ENCODE results near the gene MICU2.

The MICU2 gene

GRCh38 chr13:21542563-21542962 lies 61.4 kb downstream of the MICU2 start:
- DNase-seq = no peak

GRCh38 chr13:21541980-21542379 lies 62.0 kb downstream of the MICU2 start:
- no peak for DNase-seq

- DNase-seq = no peak
These were observed 62.7 kb downstream of the MICU2 start for GRCh38 chr13:21541271-21541670.

DNA sequence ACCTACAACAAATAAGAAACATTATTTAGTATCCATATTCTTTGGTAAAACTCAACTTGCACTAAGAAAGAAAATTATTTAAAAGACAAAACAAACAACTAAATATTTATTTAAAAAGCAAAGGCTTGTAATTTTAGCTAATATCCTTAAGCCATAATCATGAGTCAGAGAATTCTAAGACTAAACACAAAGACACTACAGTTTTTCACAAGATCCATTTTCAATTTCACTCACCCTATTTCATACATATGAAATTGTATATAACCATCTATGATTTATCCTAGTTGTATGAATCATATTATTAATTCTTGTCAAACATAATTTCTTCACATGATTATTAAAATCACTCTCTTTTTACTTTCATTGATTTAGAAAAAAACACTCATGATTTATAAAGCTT lies 64.3 kb downstream of the MICU2 start:
- no peak for DNase-seq

- no peak for DNase-seq
These were observed 65.2 kb downstream of the MICU2 start for GRCh38 chr13:21538753-21539152.

DNA sequence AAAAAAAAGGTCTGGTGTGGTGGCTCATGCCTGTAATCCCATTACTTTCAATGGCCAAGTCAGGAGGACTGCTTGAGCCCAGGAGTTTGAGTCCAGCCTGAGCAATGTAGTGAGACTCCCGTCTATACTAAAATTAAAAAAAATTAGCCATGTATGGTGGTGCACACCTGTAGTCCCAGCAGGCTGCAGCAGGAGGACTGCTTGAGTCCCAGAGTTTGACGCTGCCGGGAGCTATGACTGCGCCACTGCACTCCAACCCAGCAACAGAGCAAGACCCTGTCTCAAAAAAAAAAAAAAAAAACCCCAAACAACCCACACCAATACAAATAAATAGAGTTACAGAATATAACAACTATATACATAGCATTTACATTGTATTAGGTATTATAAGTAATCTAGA lies 65.7 kb downstream of the MICU2 start:
- no peak for DNase-seq

DNA sequence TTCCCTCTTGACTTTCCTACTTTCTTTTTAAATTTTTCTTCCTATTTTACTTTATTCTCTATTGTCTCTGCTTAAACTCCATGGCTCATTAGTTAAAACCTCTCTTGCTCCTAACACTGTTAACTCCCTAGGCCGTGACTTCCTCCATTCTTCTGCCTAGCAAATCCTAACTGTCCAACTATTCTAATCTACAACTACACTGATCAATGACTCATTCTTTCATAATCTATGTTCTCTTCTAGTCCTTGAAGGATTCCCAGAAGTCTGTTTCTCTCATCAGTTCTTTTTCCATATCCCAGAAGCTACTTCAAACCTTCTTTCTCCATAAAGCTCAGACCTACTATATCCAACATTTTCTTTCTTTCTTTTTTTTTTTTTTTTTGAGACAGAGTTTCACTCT lies 66.9 kb downstream of the MICU2 start:
- no peak for DNase-seq

DNA sequence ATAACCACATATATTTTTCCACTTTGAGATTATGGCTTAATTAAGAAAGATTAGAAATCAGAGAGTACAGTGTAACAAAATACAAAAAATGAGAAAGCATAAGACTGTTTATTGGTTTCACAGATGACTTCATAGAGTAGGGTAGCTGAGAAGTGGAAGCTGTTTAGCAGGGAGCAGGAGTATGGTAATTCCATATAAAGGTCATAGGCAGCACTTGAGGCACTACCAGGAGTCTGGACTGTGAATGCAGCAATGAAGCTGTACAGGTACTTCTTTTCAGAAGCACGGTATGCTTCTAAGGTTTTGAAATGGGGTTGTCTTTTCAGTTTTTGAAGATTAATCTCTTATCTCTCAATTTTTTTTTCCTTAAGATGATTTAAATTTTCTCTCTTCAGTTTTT lies 69.2 kb downstream of the MICU2 start:
- DNase-seq = no peak

- no peak for DNase-seq
These were observed 72.5 kb downstream of the MICU2 start for GRCh38 chr13:21531455-21531854.

GRCh38 chr13:21530656-21531055 lies 73.3 kb downstream of the MICU2 start:
- no peak for DNase-seq

DNA sequence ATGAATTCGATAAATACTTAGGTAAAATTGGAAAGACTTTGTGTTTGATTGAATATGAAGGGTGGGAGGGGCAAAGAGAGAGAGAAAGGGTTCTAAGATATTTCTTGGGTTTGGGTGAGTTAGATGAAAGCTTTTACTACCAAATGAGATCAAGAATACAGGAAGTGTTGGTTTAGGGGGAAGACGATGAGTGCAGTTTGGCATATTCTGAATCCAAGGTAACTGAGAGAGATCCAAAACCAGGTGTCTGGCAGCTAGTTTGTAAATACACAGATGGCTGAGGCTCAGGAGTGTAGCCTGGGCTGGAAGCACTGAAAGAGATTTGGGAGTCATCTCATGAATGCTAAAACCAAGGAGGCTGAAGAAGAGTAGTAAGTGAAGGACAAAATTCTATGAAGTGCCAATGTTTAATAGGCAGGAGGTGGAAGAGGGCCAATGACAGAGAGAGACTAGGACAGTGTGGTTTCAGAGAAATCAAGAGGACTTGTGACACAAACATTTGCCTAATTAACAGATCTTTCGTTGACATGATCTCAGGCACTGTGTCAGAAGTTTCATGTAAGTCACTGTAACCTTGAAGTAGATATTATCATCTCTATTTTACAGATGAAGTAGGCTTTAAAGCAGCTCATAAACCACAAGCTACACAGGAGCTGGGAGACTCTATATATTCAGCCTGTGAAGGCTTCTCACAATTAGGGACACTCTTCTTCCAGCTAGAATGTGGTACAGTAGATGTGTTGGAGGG lies 74.7 kb downstream of the MICU2 start:
- DNase-seq = no peak

- no peak for DNase-seq
These were observed 75.4 kb downstream of the MICU2 start for GRCh38 chr13:21528616-21529015.

GRCh38 chr13:21526707-21527540 lies 77.0 kb downstream of the MICU2 start:
- DNase-seq = no peak

- no peak for DNase-seq
These were observed 81.1 kb downstream of the MICU2 start for GRCh38 chr13:21522847-21523246.

- no peak for DNase-seq
These were observed 81.8 kb downstream of the MICU2 start for GRCh38 chr13:21522130-21522529.

GRCh38 chr13:21518617-21519144 lies 85.3 kb downstream of the MICU2 start:
- no peak for DNase-seq

DNA sequence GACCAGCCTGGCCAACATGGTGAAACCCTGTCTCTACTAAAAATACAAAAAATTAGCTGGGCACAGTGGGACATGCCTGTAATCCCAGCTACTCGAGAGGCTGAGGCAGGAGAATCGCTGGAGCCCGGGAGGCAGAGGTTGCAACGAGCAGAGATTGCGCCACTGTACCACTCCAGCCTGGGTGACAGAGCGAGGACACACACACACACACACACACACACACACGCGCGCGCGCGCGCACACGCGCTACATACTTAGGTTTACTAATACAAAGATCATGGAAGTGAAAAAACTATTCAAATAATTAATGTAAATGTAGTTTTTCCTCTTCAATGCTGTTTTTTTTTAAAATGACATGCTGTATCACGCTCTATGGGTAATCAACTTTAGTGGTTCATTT lies 86.4 kb downstream of the MICU2 start:
- DNase-seq = no peak

- no peak for DNase-seq
These were observed 87.2 kb downstream of the MICU2 start for GRCh38 chr13:21516805-21517204.

DNA sequence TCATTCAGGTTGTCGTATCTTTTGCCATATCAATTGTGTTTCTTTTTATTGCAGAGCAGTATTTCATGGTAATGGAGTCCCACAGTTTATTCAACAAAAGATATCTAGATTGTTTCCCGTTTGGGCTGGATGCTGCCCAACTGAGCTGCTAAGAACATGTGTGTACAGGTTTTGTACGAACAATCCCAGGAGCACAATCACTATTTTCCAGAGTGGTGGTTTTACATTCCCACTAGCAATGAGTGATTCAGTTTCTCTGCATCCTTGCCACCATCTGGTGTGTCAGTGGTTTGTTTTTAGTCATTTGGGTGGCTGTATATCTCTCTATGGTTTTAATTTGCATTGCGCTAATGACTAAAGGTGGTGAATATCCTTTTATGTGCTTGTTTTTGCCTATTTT lies 92.1 kb downstream of the MICU2 start:
- DNase-seq = no peak

GRCh38 chr13:21504379-21504778 lies 99.6 kb downstream of the MICU2 start:
- no peak for DNase-seq

GRCh38 chr13:21501686-21502085 lies 102.3 kb downstream of the MICU2 start:
- DNase-seq = no peak

DNA sequence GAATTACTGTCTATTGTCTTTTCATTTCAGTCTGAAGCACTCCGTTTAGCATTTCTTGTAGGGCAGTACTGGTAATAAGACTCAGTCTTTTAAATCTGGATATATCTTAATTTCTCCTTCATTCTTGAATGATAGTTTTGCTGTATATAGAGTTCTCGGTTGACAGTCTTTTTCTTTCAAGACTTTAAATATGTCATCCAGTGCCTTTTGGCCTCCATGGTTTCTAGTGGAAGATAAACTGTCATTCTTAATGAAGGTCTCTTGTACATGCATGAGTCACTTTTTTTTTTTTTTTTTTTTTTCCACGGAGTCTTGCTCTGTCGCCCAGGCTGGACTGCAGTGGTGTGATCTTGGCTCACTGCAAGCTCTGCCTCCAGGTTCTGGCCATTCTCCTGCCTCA lies 117.6 kb downstream of the MICU2 start:
- DNase-seq = no peak

DNA sequence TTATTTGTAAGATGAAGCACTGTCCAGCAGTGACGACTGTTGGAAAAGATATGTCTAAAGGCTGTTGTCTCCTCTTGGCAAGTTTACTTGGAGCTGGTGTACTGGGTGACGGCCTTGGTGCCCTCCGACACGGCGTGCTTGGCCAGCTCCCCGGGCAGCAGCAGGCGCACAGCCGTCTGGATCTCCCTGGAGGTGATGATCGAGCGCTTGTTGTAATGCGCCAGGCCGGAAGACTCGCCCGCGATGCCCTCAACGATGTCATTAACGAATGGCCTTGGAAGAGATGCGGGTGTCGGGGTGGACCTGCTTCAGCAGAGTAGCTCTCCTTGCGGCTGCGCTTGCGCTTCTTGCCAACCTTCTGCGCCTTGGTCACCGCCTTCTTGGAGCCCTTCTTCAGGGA lies 120.2 kb downstream of the MICU2 start:
- DNase-seq = no peak

DNA sequence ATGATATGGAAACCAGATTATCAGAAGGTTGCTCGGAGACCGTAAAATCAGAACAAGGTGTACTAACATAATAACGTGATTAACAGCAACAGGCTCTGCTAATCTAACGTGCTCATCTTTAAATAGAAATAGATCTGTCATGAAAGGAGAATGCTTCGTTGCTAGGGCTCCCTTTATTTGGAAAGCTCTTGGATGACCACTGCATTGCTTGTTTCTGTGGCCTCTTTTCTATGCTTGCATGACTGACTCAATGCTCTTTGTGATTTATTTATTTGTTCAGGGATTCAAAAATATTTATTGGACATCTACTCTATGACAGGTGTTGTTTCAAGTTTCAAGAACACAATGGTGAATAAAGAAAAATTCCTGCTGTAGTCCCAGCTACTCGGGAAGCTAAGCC lies 122.6 kb downstream of the MICU2 start:
- no peak for DNase-seq

Measured in NCI-H524 treated with DMSO at 0.1 percent for 48 hours (cell line).